Loucy (cell line): ENCODE data around the gene FAR1.

Experiments used
- CTCF ChIP-seq: fragments of 200-600 bp; sonication (generic); conservative IDR thresholded peaks from 2 replicates; pipeline ENCODE4 v1.5.1; 2014; ENCODE audit warnings: mild to moderate bottlenecking, antibody characterized with exemption, low read length
- EZH2phosphoT487 ChIP-seq: fragments of 200-600 bp; IDR thresholded peaks from 2 replicates; pipeline ENCODE4 v1.6.1; 2018; ENCODE audit warnings: antibody characterized with exemption, mild to moderate bottlenecking, moderate library complexity, borderline replicate concordance

DNA sequence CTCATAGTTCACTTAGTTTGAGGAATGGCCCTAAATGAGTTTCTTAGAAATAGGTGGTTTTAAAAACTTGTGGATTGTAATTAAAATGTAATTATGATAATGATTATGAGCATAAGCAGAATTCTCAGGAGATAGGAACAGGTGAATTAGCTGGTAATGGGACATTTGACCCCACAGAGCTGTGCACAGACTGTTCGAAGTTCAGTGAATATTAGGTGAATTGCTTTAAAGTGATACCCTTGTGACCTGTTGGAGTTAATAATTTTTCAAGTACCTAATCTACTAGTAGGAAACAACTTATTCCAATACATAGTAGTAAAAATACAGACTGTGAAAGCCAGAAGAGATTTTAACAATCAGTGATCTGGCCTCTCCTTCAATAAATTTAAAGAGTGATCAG is 8.1 kb downstream of the FAR1 start:
- TF ChIP-seq CTCF (no peak), EZH2phosphoT487 (no peak)
